IMR-90 (cell line): ENCODE results near the gene ATM. TPM values are rescaled to one million over a fixed set of nuclear protein-coding genes. Genes with fewer than 3 reads are reported as not detected.

ENCODE experiments used
- ATAC-seq: fragments of 200-7000 bp; cut with Tn5 transposase; 2 replicates; pipeline ENCODE4 v1.9.1; 2020; ENCODE audit warnings: low read depth, mild to moderate bottlenecking, moderate library complexity
- BruUV-seq: library from RNA; stranded (reverse); fragments of 400-500 nt; replicated peaks from 2 replicates; lab custom pipeline; 2021; lab: Mats Ljungman, UMichigan
- CTCF ChIA-PET: fragments of 300-600 bp; formaldehyde crosslinking; extraction: SDS; loops from one replicate; lab custom pipeline; 2021; ENCODE audit warnings: antibody characterized with exemption; lab: Yijun Ruan, JAX
- POLR2A ChIA-PET: fragments of 300-600 bp; sonication (Branson Sonifier 250); formaldehyde crosslinking; loops from one replicate; lab custom pipeline; 2022; ENCODE audit warnings: antibody characterized with exemption; ENCODE audit not compliant: unreplicated experiment; lab: Charles Lee
- DNase-seq: peaks from one replicate; pipeline ENCODE4 v3.0.0; 2013
- H2AFZ ChIP-seq: replicated peaks from 2 replicates; pipeline ENCODE3; 2013; ENCODE audit warnings: low read length, mild to moderate bottlenecking; ENCODE audit not compliant: poor library complexity
- H2AK5ac ChIP-seq: 2 replicates; pipeline ENCODE4 v1.6.1; 2013; ENCODE audit warnings: low read depth, low read length, inconsistent platforms
- H2AK9ac ChIP-seq: replicated peaks from 2 replicates; pipeline ENCODE3; 2013; ENCODE audit warnings: mild to moderate bottlenecking, low read depth, low read length, moderate library complexity; ENCODE audit not compliant: poor library complexity
- H2BK120ac ChIP-seq: 2 replicates; pipeline ENCODE4 v1.6.1; 2013; ENCODE audit warnings: low read depth, low read length, inconsistent platforms
- H2BK15ac ChIP-seq: 3 replicates; pipeline ENCODE4 v1.6.1; 2013; ENCODE audit warnings: low read depth, low read length, inconsistent platforms
- H2BK20ac ChIP-seq: 2 replicates; pipeline ENCODE4 v1.6.1; 2013; ENCODE audit warnings: low read depth, mild to moderate bottlenecking, inconsistent platforms, low read length, moderate library complexity
- H2BK5ac ChIP-seq: 2 replicates; pipeline ENCODE4 v1.6.1; 2013; ENCODE audit warnings: mild to moderate bottlenecking, low read depth, low read length, inconsistent platforms; ENCODE audit not compliant: poor library complexity, severe bottlenecking
- H3K14ac ChIP-seq: replicated peaks from 2 replicates; pipeline ENCODE4 v1.6.1; 2013; ENCODE audit warnings: low read depth, low read length, inconsistent platforms
- H3K18ac ChIP-seq: 2 replicates; pipeline ENCODE4 v1.6.1; 2013; ENCODE audit warnings: low read depth, low read length, control low read depth
- H3K23ac ChIP-seq: 2 replicates; pipeline ENCODE4 v1.6.1; 2013; ENCODE audit warnings: low read depth, low read length, inconsistent platforms
- H3K27ac ChIP-seq: 2 replicates; pipeline ENCODE4 v1.5.1; 2013; ENCODE audit warnings: mild to moderate bottlenecking, control low read depth, low read length; ENCODE audit not compliant: insufficient read depth
- H3K27me3 ChIP-seq: 2 replicates; pipeline ENCODE4 v1.6.1; 2013; ENCODE audit warnings: low read length; ENCODE audit not compliant: control insufficient read depth, insufficient read depth
- H3K36me3 ChIP-seq: 2 replicates; pipeline ENCODE4 v1.6.1; 2013; ENCODE audit warnings: low read length, mixed read lengths; ENCODE audit not compliant: control insufficient read depth, insufficient read depth
- H3K4ac ChIP-seq: 2 replicates; pipeline ENCODE4 v1.6.1; 2013; ENCODE audit warnings: low read depth, low read length, inconsistent platforms
- H3K4me1 ChIP-seq: 2 replicates; pipeline ENCODE4 v1.6.1; 2013; ENCODE audit warnings: low read length, mixed read lengths; ENCODE audit not compliant: control insufficient read depth, insufficient read depth
- H3K4me2 ChIP-seq: 2 replicates; pipeline ENCODE4 v1.6.1; 2013; ENCODE audit warnings: low read depth, mild to moderate bottlenecking, control low read depth, low read length, moderate library complexity
- H3K4me3 ChIP-seq: 2 replicates; pipeline ENCODE4 v1.5.1; 2013; ENCODE audit warnings: low read depth, mild to moderate bottlenecking, control low read depth, low read length, moderate library complexity; ENCODE audit not compliant: insufficient read depth
- H3K56ac ChIP-seq: 2 replicates; pipeline ENCODE4 v1.6.1; 2013; ENCODE audit warnings: low read length, inconsistent platforms; ENCODE audit not compliant: insufficient read depth; ENCODE audit errors: extremely low read depth
- H3K79me1 ChIP-seq, 2 experiments: 2 replicates each; pipeline ENCODE4 v1.6.1; 2013; ENCODE audit warnings: low read length in 2 of 2, inconsistent platforms in 1 of 2, low read depth in 1 of 2
- H3K9ac ChIP-seq: 2 replicates; pipeline ENCODE4 v1.6.1; 2013; ENCODE audit warnings: low read depth, low read length, control low read depth
- H3K9me1 ChIP-seq: 2 replicates; pipeline ENCODE4 v1.6.1; 2013; ENCODE audit warnings: low read length, inconsistent platforms; ENCODE audit not compliant: insufficient read depth
- H3K9me3 ChIP-seq: 2 replicates; pipeline ENCODE4 v1.6.1; 2013; ENCODE audit warnings: low read length; ENCODE audit not compliant: control insufficient read depth, insufficient read depth
- H4K20me1 ChIP-seq: 2 replicates; pipeline ENCODE4 v1.6.1; 2013; ENCODE audit warnings: low read length, inconsistent platforms; ENCODE audit not compliant: insufficient read depth
- H4K5ac ChIP-seq: 2 replicates; pipeline ENCODE4 v1.6.1; 2013; ENCODE audit warnings: mild to moderate bottlenecking, low read depth, low read length, control low read depth
- H4K8ac ChIP-seq, 2 experiments: 2 replicates each; pipeline ENCODE4 v1.6.1; 2013; ENCODE audit warnings: low read depth in 2 of 2, low read length in 2 of 2, control low read depth in 1 of 2, inconsistent platforms in 1 of 2
- H4K91ac ChIP-seq: 2 replicates; pipeline ENCODE4 v1.6.1; 2013; ENCODE audit warnings: low read depth, low read length, inconsistent platforms; ENCODE audit not compliant: insufficient read depth
- BHLHE40 ChIP-seq: fragments of 150-350 bp; IDR thresholded peaks from 2 replicates; pipeline ENCODE4 v1.6.1; 2016; ENCODE audit warnings: mild to moderate bottlenecking, low read depth, low read length
- CEBPB ChIP-seq: IDR thresholded peaks from 2 replicates; pipeline ENCODE4 v1.6.1; 2012; ENCODE audit warnings: low read depth, low read length, improper control_type of control experiment
- dilution Hi-C: fragments of 300-500 bp; cut with HindIII; formaldehyde crosslinking; loops from one replicate; pipeline ENCODE4 v1.14.3; 2018; ENCODE audit warnings: low sequenced_read_pairs; ENCODE audit not compliant: unreplicated experiment
- in situ Hi-C: fragments of 300-500 bp; cut with MboI; formaldehyde crosslinking; loops from 3 replicates; pipeline ENCODE4 v1.14.3; 2019; ENCODE audit warnings: low sequenced_read_pairs, inconsistent platforms, mixed read lengths
- intact Hi-C: fragments of 100-400 bp; cut with micrococcal nuclease; formaldehyde crosslinking; loops from 2 replicates; pipeline ENCODE4 v1.10.0; 2022
- polyA plus RNA-seq, 3 experiments: library from polyadenylated mRNA; depleted of rRNA; stranded (reverse); fragments of >200 nt; gene quantifications; 2 replicates each; pipeline ENCODE4 v1.2.3, GENCODE V29; 2012; ENCODE audit warnings: low replicate concordance in 1 of 3
- total RNA-seq: library from RNA; depleted of rRNA; stranded (reverse); fragments of >200 nt; gene quantifications from 2 replicates; pipeline ENCODE4 v1.2.3, GENCODE V29; 2012
- TF ChIP-seq, protein P1 (sequence below): fragments of 150-350 bp; IDR thresholded peaks from 2 replicates; pipeline ENCODE4 v1.6.1; 2016; ENCODE audit warnings: low read depth, mild to moderate bottlenecking, low read length, moderate library complexity, borderline replicate concordance

ATM gene
- total and polyA plus RNA-seq, 2 of the 4 experiments (the other 2 are of a cell fraction), result 18.1 to 30.6 TPM

DNA sequence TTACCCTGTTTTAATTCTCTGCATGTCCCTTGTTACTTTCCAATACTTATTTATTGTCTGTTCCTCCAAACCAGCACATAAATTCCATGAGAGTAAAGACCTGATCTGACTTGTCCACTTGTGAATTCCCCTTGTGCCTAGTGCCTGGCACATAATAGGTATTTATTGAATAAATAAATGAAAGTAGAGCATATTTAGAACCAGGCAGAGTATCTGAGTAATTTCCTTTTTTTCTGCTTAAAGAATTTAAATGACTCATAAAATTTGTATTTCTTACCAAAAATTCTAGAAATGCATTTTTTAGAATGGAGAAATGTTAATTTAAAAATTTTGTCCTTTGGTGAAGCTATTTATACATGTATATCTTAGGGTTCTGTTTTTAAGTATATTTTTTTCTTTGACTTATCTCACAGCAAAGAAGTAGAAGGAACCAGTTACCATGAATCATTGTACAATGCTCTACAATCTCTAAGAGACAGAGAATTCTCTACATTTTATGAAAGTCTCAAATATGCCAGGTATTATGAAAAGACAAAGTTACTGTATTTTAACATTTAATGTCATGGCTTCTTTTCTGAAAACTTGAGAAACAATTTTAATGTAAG lies 96.8 kb downstream of the ATM start:
- Histone ChIP-seq H4K20me1 (no peaks in the 10 kb centered on the region), H3K9ac (no peak overlapping the region), H4K5ac (peak overlapping the region; percentile 90; the same call in 1 of the 2 replicates), H3K4ac (peak overlapping the region; percentile 73; the same call in 1 of the 2 replicates), H3K56ac (no peak overlapping the region; the same call in none of the 2 replicates), H3K9me3 (no peaks in the 10 kb centered on the region), H4K8ac (peak overlapping the region; percentile 50 to 77; a peak in 1 of 4 replicates), H3K4me2 (peak overlapping the region; percentile 31; the same call in 1 of the 2 replicates), H2BK5ac (peak overlapping the region; percentile 98), H4K91ac (peak overlapping the region; percentile 63), H3K9me1 (0 out of 2 replicates have a peak, but pooled peaks cover 2% of the 10 kb centered on the region), H3K14ac (peak overlapping the region; percentile 79; the same call in 1 of the 2 replicates), H2AK5ac (no peak overlapping the region), H3K27me3 (no peaks in the 10 kb centered on the region), H3K4me3 (no peak overlapping the region), H2BK15ac (no peak overlapping the region), H2AFZ (no peak overlapping the region), H3K36me3 (peaks cover 9% of the 10 kb centered on the region), H2BK20ac (peak overlapping the region; percentile 86; the same call in 1 of the 2 replicates), H3K27ac (peak overlapping the region; percentile 54; the same call in 1 of the 2 replicates), H3K23ac (peak overlapping the region; percentile 89; the same call in 1 of the 2 replicates), H2AK9ac (no peak overlapping the region), H2BK120ac (peak overlapping the region; percentile 84), H3K79me1 (peaks cover 0 to 8% of the 10 kb centered on the region in 2 experiments; a peak in 2 of 4 replicates), H3K18ac (peak overlapping the region; percentile 90), H3K4me1 (peaks cover 8% of the 10 kb centered on the region)
- TF ChIP-seq, protein P1, sequence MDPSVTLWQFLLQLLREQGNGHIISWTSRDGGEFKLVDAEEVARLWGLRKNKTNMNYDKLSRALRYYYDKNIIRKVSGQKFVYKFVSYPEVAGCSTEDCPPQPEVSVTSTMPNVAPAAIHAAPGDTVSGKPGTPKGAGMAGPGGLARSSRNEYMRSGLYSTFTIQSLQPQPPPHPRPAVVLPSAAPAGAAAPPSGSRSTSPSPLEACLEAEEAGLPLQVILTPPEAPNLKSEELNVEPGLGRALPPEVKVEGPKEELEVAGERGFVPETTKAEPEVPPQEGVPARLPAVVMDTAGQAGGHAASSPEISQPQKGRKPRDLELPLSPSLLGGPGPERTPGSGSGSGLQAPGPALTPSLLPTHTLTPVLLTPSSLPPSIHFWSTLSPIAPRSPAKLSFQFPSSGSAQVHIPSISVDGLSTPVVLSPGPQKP, result no peak
- TF ChIP-seq CEBPB (no peak), BHLHE40 (no peak)
- in situ Hi-C loops (no loop called here), dilution Hi-C loops (no loop called here), intact Hi-C loops (loop anchor here (10.0 kb wide), 1 partner anchor 295 kb away; no protein-coding TSS in a partner anchor)
- peak; percentile 56 for DNase-seq
- no TSS peak for BruUV-seq
- CTCF ChIA-PET, result no interaction called here
- ATAC-seq, result peak; percentile 82
- POLR2A ChIA-PET, result no interaction called here
